Thoracic aorta (tissue), 2 donors: ENCODE results near the gene ARPC1B. TPM values are rescaled to one million over a fixed set of nuclear protein-coding genes. Genes with fewer than 3 reads are reported as not detected.
"Not testable (repeated sequence)": the region's sequence is repeated elsewhere in the genome, so short reads cannot be mapped to it uniquely, and the experiment has no call there.

Experiments used
- ATAC-seq: fragments of 150-250 bp; one replicate; pipeline ENCODE4 v1.8.0; 2017; ENCODE audit warnings: low read depth; ENCODE audit not compliant: insufficient number of reproducible peaks, low FRiP score
- DNase-seq: peaks from one replicate; pipeline ENCODE4 v3.0.0-alpha.2; 2020; ENCODE audit warnings: low spot score
- H3K27ac ChIP-seq, 2 donors: fragments of 200-600 bp; sonication (generic); 1 replicate in 1 of 2; 2 replicates in 1 of 2; pipeline ENCODE4 v1.5.1; 2016; ENCODE audit warnings: mild to moderate bottlenecking in 2 of 2, moderate library complexity in 2 of 2
- H3K27me3 ChIP-seq: fragments of 200-600 bp; sonication (generic); replicated peaks from 2 replicates; pipeline ENCODE4 v1.6.0; 2016; ENCODE audit warnings: mild to moderate bottlenecking; ENCODE audit not compliant: insufficient read depth
- H3K36me3 ChIP-seq: fragments of 200-600 bp; sonication (generic); one replicate; pipeline ENCODE4 v1.5.1; 2016
- H3K4me1 ChIP-seq, 2 donors: fragments of 200-600 bp; sonication (generic); 1 replicate in 1 of 2; 2 replicates in 1 of 2; pipeline versions ENCODE4 v1.5.1 to v1.6.0; 2016; ENCODE audit warnings: low read depth in 2 of 2, mild to moderate bottlenecking in 1 of 2; ENCODE audit not compliant: control insufficient read depth in 1 of 2
- H3K4me3 ChIP-seq: fragments of 200-600 bp; sonication (generic); 2 replicates; pipeline ENCODE4 v1.5.1; 2016; ENCODE audit warnings: mild to moderate bottlenecking
- H3K9me3 ChIP-seq: fragments of 200-600 bp; sonication (generic); 2 replicates; pipeline ENCODE4 v1.5.1; 2016
- total RNA-seq, 2 donors: library from RNA; depleted of rRNA; stranded (reverse); fragments of >200 nt; gene quantifications; one replicate each; pipeline versions ENCODE4 v1.1.0 to v1.2.3, GENCODE V29; 2016
- TF ChIP-seq, protein P1 (sequence below): fragments of 200-600 bp; sonication (generic); IDR thresholded peaks from one replicate; pipeline ENCODE4 v1.5.1; 2019; ENCODE audit warnings: antibody characterized with exemption

ARPC1B gene
- total RNA-seq, 2 donors from 2014 or later: 266 to 350 TPM

DNA sequence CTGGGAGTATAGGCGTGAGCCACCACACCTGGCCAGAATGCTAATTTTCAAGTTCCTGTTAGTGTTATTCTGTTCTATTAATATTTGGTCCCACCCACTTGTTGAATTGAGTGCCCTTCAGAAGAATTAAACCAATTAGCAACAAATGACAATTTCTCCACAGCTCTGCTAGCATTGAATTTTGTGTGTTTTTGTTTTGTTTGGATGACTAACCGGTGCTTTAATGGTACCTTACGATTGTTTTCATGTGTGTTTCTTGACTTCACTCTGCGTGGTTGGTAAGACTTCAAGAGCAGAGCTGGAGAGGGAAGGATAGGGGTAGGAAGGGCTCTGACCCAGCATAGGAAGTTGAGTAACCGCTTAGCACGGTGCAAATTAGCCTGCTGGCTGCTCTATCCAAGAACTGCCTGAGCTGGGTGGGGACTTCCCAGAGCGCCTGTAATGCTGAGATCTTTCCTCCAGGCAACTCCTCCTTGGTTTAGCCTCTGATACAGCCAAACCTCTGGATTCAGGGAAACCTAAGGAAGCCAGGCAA lies 4.6 kb downstream of the ARPC1B start:
- peaks cover 3% of the 10 kb centered on the region for H3K36me3 ChIP-seq
- peak overlapping the region; percentile 85 to 96 for H3K27ac ChIP-seq
- H3K27me3 ChIP-seq: no peaks in the 10 kb centered on the region
- H3K4me1 ChIP-seq: peaks cover 26 to 53% of the 10 kb centered on the region in 2 donors
- no peaks in the 10 kb centered on the region for H3K9me3 ChIP-seq
- TF ChIP-seq, protein P1, sequence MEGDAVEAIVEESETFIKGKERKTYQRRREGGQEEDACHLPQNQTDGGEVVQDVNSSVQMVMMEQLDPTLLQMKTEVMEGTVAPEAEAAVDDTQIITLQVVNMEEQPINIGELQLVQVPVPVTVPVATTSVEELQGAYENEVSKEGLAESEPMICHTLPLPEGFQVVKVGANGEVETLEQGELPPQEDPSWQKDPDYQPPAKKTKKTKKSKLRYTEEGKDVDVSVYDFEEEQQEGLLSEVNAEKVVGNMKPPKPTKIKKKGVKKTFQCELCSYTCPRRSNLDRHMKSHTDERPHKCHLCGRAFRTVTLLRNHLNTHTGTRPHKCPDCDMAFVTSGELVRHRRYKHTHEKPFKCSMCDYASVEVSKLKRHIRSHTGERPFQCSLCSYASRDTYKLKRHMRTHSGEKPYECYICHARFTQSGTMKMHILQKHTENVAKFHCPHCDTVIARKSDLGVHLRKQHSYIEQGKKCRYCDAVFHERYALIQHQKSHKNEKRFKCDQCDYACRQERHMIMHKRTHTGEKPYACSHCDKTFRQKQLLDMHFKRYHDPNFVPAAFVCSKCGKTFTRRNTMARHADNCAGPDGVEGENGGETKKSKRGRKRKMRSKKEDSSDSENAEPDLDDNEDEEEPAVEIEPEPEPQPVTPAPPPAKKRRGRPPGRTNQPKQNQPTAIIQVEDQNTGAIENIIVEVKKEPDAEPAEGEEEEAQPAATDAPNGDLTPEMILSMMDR: peak; percentile 35
- peak; percentile 51 for ATAC-seq
- H3K4me3 ChIP-seq: peak overlapping the region; percentile 64
- peak; percentile 55 for DNase-seq

DNA sequence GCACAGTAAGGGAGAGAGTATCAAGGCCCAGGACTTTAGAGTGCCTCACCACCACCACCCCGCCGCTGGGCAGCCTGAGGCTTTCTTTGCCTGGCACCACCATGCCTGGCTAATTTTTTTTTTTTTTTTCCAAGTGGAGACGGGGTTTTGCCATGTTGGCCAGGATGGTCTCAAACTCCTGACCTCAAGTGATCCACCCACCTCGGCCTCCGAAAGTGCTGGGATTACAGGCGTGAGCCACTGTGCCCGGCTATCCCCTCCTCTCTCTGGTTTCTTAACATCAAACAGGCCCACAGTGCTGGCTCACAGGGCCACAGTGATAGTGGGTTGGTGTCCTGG lies 5.1 kb downstream of the ARPC1B start:
- H3K36me3 ChIP-seq, DNase-seq, ATAC-seq, H3K27me3 ChIP-seq, H3K9me3 ChIP-seq: not testable (repeated sequence)
- Histone ChIP-seq H3K4me3 (peak overlapping the region; percentile 64), H3K4me1 (peaks cover 26 to 53% of the 10 kb centered on the region in 2 donors), H3K27ac (peak overlapping the region; percentile 85 to 96)

DNA sequence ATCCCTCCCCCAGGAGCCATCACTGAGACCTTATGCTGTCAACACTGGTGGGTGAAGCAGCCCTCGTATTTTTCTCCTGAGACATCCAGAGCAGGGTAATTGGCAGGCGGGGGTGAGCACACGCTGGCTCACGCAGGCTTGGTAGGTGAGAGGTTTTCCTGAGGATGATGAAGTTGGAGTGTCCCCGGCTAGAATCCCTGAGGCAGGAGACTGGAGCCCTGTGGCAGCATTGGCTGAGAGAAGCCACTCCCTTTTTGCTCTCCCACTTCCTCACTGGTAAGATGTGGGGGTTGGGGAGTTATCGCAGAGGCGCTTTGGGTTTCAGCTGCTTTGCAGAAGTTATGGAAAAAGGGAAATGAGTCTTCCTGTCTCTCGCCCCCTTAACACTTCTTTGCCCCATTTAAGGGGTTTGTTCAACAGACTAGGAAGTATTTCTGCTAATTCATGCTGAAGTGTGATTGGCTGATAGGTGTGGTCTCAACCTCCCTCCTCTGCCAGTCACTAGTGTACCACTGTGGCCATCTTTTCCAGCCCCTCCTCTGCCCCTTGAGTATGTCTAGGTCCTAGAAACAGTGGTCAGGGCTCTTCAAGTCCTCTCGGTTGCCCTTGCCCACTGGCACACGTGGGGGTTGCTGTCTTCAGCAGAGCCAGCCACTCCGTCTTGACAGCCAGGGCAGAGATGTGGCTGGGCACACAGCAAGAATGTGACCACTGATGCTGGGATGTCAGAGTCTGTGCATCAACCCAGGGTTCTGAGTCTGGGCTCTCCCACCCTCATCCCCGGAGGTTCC lies 5.7 kb downstream of the ARPC1B start:
- peaks cover 3% of the 10 kb centered on the region for H3K36me3 ChIP-seq
- no peaks in the 10 kb centered on the region for H3K9me3 ChIP-seq
- TF ChIP-seq, protein P1: no peak
- ATAC-seq (no peak), DNase-seq (no peak)
- H3K4me3 ChIP-seq: peak overlapping the region; percentile 64
- H3K27me3 ChIP-seq: no peaks in the 10 kb centered on the region
- peaks cover 26 to 53% of the 10 kb centered on the region in 2 donors for H3K4me1 ChIP-seq
- peak overlapping the region; percentile 85 to 96 for H3K27ac ChIP-seq

DNA sequence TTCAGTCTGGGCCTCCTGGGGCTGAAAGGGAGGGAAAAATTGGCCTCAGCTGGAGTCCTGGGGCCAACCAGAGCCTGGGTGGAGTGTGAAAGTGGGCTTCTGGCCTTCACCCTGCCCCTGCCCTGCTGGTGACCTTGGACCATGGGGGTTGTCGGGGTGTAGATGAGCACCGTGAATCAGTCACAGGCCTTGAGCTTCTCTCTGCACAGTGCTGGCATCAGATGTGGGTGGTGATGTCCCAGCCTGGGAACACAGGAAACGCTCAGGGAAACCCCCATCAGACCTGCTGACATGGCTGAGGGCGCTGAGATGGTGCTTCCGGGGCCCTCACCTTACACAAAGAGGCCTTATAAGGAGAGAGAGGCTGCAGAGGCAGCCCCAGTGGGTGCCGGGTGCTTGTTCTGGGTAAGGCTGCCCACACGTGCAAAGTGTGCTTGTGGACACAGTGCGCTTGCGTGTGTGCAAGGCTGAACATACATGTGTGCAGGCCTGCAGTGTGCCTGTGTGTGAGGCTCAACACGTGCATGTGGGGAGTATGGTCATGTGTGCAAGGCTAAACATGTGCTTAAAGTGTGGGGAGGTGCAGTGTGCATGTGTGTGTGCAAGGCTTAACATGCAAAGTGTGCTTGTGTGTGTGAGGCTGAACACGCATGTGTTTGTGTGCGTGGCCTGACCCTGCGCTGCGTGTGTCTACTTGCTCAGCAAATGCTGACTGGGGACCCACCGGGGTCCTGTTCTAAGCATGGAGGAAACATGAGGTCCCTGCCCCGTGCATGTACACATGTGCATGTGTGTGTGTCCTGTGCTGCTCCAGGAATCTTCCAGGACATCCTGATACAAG lies 6.5 kb downstream of the ARPC1B start:
- Histone ChIP-seq H3K36me3 (peaks cover 5% of the 10 kb centered on the region), H3K9me3 (no peaks in the 10 kb centered on the region), H3K27ac (peak overlapping the region; percentile 85 to 96), H3K27me3 (no peaks in the 10 kb centered on the region), H3K4me3 (peak overlapping the region; percentile 64), H3K4me1 (peaks cover 26 to 45% of the 10 kb centered on the region in 2 donors)
- ATAC-seq: no peak
- no peak for DNase-seq
- TF ChIP-seq, protein P1: no peak

DNA sequence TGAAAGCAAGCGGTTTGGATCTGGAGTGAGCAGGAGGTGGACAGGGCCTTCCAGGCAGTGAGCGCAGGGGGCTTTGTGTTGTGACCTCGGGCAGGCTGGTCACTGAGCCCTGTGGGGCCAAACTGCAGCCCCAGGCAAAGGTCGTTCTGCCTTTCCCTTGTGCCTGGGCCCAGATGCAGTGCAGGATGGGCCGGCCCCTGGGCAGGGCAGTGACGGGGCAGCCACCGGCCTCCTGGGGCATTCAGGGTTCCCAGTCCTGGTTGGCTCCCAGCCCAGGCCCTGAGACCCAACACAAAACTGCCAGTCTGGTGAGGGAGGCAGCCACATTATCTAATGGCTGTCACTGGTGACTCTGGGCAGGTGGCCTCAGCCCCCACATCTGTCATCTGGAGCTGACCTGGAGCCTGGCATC lies 7.1 kb downstream of the ARPC1B start:
- TF ChIP-seq, protein P1: no peak
- H3K27ac ChIP-seq: no peak overlapping the region
- H3K27me3 ChIP-seq: no peaks in the 10 kb centered on the region

More for the DNA sequence above, 7.1 kb downstream of the ARPC1B start:
- Histone ChIP-seq H3K36me3 (peaks cover 11% of the 10 kb centered on the region), H3K4me3 (no peak overlapping the region), H3K9me3 (no peaks in the 10 kb centered on the region), H3K4me1 (peaks cover 26 to 40% of the 10 kb centered on the region in 2 donors)
- no peak for DNase-seq
- ATAC-seq: no peak
